DMS53 (cell line): ENCODE measurements around the gene UGT1A3.

Source experiments
- DNase-seq: peaks from one replicate; lab custom pipeline; 2025; lab: John Stamatoyannopoulos, UW

UGT1A3 gene

DNA sequence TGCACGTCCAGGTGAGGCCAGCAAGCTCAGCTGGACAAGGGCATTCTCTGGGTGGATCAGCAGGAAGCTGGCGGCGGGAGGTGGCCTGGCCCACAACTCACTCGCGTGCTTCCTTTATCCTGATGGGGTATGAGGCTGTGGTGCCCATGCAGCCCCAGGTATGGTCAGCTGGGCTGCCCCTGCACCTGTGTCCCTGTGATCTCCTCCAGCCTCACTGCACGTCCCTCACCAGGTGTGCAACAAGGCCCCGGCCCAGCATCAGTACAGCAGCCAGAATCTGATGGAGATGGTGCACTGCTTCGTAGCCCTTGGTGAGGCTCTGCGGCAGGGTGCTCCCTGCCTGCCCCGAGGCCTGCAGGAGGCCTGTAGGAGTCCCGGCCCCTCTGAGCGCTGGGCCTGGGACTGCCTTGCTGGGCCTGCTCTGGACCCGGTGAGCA is 66.9 kb downstream of the UGT1A3 start:
- DNase-seq: no peak

DNA sequence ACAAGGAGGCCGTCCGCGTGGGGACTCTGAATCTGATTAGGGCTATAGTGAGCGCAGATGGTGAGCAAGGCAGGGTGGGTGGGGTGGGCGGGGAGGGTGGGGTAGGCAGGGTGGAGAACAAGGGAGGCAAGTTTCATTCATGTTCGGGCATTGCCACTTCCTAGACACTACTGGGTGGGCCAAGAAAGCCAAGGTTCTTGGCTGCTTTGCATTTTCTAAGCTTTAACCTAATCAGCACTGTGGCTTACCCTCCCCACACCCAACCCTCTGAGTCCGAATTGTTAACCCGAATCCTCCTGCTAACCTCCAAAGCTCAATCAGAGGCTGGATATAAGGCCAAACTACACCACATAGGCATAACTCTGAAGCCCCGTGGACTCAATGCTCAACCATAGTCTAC is 67.4 kb downstream of the UGT1A3 start:
- no peak for DNase-seq

- no peak for DNase-seq
These were observed 69.7 kb downstream of the UGT1A3 start for GRCh38 chr2:233798335-233799086.

DNA sequence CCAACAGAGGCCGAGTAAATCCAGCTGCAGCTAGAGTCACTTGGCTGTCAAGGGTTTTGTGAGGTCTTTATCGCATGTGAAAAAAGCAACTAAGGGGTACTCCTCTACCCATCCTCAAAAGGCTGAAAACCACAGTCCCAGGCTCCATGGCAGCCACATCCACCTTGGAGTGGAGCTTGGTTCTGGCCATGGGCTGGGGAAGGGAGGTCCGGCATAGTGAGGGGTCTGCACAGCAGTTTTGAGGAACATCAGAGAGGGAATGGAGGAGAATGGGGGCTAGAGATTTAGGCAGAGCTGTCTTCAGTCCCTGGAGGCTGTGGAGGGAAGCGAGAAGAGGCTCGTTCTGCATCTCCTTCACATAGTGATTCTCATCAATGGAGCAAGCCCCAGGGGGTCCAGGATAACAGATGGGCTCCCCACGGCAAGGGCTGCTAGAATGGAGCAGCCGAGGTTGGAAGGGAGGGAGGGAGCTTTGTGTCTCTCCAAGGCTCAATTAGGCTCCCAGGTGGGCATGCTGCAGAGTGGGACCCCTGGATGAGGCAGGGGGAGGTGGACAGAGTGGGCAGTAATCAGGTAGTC is 70.3 kb downstream of the UGT1A3 start:
- DNase-seq: no peak

GRCh38 chr2:233799716-233800115 is 70.9 kb downstream of the UGT1A3 start:
- DNase-seq: no peak

DNA sequence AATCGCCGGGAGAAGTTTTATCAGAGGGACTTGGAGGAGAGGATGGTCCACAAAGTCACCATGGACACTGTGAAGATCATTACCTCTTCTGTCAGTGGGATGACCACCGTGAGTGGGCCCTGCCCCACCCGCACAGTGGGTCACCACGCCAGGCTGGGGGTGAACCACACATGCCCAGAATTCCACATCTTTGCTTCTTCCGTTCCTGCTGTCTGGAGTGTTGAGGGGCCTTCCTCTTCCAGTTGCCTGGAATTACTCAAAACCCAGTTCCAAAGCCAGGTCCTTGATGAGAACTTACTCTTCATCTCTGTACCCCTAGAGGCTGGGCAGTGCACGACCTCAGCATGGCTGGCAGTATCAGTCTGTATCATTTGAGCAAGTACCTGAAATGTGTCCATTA is 71.4 kb downstream of the UGT1A3 start:
- no peak for DNase-seq

- DNase-seq: peak; percentile 20
These were observed 72.7 kb downstream of the UGT1A3 start for GRCh38 chr2:233801357-233802131.

DNA sequence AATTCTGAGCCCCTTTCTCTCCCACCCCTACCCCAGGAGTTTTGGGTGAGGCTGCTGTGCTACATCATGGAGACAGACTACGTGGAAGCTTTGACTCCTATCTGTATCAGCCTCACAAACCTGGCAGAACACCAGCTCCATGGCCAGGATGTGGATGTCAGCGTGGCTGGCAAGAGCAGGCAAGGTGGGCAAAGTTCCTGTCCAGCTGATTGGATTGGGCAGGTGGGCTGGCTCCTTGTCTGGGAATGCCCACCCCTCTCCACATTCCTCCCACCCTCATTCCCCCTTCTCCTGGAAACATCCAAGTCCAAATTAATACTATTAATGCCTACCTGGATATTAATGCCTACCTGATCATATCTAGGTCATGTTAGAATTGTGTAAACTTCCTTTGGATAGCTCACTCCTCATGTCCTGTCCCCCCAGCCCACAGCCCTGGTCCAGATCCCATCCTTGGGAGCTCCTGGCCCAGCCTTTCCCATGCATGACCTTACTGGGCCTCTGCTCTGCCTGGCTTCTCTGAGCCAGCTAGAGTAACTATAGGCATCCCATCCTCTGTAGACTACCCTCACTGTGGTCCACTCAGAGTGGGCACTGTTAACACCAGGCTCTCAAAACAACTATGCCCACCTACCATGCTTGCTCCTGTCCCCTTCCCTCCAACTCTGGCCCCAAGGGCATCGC is 73.4 kb downstream of the UGT1A3 start:
- no peak for DNase-seq

DNA sequence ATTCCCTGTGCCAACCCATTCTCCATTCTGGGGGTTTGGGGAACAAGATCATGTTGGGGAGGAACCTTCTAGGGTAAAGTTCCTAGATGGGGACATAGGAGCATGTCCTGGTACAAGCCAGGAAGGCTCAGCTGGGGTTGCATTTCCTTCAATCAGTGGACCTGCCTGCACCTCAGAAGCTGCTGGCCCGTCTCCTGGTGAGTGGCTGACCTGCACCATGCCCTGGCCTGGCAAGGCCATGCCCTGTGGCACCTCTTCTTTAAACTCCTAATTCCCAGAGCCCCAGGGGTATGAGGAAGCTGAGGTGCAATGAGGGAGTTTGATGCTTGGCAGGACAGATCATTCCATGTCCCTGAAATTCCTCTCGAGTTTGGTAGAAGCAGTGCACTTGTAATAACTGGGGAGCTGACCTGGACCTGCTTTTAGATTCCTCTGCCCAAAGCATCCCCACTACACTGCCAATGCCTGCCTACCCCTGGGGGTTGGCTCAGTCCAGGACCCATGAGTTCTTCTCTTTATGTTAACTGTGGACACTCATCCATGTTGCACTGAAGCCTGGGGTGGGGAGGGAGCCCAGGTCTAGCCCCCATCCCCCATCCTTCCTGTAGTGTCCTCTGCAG is 74.6 kb downstream of the UGT1A3 start:
- DNase-seq: no peak

DNA sequence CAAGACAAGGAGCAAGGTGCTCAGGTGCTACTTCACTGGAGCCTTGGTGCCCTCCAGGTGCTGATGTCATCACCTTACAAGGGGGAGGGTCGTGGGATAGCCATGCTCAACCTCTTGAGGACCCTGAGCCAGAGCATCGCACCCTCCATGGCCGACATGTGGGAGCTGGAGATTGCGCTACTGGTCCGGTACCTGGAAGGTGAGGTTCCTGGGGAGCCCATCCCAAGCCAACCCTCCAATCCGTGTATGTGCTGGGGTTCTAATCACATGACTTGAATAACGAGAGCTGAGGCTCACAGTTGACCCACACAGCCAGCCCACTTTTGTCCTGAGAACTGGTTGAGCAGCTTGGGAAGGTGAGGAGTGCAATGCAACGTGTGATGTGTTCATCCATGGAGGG is 75.2 kb downstream of the UGT1A3 start:
- DNase-seq: no peak

DNA sequence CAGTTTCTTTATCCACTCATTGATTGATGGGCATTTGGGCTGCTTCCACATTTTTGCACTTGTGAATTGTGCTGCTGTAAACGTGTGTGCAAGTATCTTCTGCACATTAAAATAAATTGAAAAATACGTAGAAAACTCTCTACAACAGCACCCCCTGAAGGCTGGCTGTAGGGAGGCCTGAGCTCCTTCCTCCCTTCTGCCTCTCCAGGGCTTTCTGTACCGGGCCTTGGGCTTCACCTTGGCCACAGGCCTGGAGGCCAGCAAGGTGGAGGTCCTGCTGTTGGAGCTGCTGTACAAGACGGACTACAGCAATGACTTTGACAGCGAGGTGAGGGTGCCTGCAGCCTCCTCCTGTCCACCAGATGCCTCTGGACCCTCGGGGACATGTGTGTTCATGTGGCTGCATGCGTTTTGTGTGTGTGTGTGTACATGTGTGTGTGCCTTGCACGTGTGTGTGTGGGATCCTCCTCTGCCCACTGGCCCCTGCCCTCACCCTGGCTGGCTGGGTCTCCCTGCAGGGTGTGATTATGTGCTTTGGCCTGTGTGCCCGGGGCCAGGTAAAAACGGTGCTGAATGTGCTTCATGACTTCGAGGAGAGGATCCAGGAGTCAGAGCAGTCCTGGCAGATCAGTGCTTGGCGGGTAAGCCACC is 78.5 kb downstream of the UGT1A3 start:
- DNase-seq: no peak

GRCh38 chr2:233807966-233808935 is 79.4 kb downstream of the UGT1A3 start:
- no peak for DNase-seq

- no peak for DNase-seq
These were observed 81.5 kb downstream of the UGT1A3 start for GRCh38 chr2:233810385-233810784.

DNA sequence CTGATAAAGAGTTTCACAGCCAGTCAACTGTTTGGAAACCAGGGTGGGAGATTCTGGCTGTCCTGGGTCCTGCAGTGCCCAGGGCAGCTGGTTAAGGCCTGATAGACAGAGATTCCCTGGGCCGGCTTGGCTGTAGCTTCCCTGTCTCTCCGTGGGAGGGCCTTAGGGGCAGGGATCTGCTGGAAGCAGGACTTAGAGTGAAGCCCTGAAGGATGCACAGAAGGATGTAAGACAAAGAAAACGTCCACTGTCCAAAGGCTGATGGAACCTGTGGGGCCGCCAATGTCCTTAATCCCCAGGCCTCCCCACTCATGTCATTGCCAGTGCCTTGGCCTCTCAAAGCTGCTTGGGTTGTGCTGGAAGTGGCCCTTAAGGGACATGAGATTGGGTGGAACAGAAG is 82.2 kb downstream of the UGT1A3 start:
- no peak for DNase-seq

- DNase-seq: no peak
These were observed 82.9 kb downstream of the UGT1A3 start for GRCh38 chr2:233811732-233812131.

GRCh38 chr2:233813236-233814055 is 84.6 kb downstream of the UGT1A3 start:
- DNase-seq: no peak

DNA sequence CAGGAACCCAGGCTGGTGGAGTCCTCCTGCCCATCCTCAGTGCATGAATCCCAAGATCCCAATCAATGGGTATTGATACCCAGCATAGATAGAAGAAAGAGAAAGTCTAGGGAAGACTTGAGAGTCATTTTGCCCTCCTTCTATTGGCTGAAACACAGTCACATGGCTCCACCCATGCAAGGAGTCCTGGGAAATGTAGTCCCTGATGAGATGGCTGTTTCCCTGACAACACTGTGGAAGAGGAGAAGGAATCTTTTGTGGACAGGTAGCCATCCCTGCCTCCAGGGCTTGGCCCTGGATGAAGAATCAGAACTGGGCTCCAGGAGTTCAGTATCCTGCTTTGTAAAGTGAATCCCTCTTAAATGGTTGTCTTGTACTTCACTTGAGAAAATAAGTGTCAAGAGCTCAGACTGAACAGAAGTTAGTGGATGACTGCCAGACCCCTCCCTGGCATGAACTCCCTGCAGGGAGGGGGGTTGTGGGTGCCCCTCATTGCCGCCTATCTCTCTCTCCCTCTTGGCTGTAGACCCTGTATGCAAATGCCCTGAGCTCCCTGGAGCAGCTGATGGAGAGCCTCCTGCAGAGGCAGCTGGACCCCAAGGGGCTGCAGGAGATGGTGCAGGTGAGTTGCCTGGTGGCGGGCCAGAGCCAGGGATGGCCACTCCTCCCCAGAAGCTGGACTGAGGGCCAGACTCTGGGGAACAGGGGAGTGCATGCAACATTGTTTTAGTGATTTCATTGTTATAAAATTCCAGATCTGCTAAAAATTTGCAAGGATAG is 85.4 kb downstream of the UGT1A3 start:
- peak; percentile 25 for DNase-seq

DNA sequence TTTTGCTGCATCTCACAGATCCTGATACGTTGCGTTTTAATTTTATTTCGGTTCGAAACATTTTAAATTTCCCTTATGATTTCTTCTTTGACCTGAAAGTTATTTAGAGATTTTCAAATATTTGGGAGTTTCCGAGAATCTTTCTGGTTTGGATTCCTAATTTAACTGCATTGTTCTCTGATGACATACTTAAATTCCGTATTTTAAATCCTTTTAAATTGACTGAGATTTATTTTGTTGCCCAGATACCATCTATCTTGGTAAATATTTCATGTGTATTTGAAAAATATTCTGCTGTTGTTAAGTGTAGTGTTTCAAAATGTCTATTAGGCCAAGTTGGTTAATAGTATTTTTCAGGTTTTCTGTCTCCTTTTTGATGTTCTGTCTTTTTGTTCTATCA is 87.0 kb downstream of the UGT1A3 start:
- DNase-seq: no peak

DNA sequence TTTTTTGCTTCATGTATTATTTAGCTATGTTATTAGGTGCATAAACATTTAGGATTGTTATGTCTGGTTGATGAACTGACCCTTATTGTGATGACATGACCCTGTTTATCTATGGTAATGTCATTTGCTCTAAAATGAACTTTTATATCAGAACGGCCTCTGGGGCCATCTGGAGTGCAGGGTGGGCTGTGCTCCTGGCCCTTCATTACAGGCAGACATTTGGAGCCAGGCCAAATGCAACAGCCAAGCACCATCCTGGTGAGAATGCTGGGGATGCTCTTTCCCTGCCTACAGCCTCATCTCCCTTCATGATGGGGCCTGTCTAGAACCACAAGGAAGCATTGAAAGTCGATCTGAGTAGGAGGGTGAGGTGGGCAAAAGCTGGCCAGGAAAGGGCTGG is 87.5 kb downstream of the UGT1A3 start:
- DNase-seq: no peak
